CD14-positive monocyte (primary cell): ENCODE measurements around the gene CEP55. TPM values are rescaled to one million over a fixed set of nuclear protein-coding genes. Genes with fewer than 3 reads are reported as not detected.

ENCODE experiments used
- DNase-seq, 3 donors: peaks; one replicate each; pipeline ENCODE4 v3.0.0-alpha.2; 2011 to 2022
- H2AFZ ChIP-seq: 2 replicates; pipeline ENCODE4 v1.6.0; 2012; ENCODE audit warnings: mild to moderate bottlenecking, low read depth, low read length, inconsistent platforms; ENCODE audit not compliant: insufficient read depth, poor library complexity, severe bottlenecking
- H3K27ac ChIP-seq, 2 donors: 1 replicate in 1 of 2; 2 replicates in 1 of 2; pipeline ENCODE4 v1.5.1; 2012 to 2013; ENCODE audit warnings: low read length in 2 of 2, control low read depth in 1 of 2, inconsistent platforms in 1 of 2, low read depth in 1 of 2, mild to moderate bottlenecking in 1 of 2
- H3K27me3 ChIP-seq, 2 donors: one replicate each; pipeline versions ENCODE4 v1.6.0 to v1.6.1; 2011 to 2013; ENCODE audit warnings: low read length in 2 of 2; ENCODE audit not compliant: control insufficient read depth in 2 of 2, insufficient read depth in 2 of 2
- H3K36me3 ChIP-seq, 2 donors: replicated peaks in 1 of 2; 1 replicate in 1 of 2; 2 replicates in 1 of 2; pipeline versions ENCODE4 v1.5.1 to v1.6.1; 2012 to 2013; ENCODE audit warnings: low read length in 2 of 2, control low read depth in 1 of 2, inconsistent platforms in 1 of 2, mild to moderate bottlenecking in 1 of 2; ENCODE audit not compliant: insufficient read depth in 2 of 2, control insufficient read depth in 1 of 2
- H3K4me1 ChIP-seq, 2 donors: 1 replicate in 1 of 2; 2 replicates in 1 of 2; pipeline versions ENCODE4 v1.5.1 to v1.6.1; 2012 to 2013; ENCODE audit warnings: low read length in 2 of 2, control low read depth in 1 of 2, inconsistent platforms in 1 of 2, mild to moderate bottlenecking in 1 of 2, moderate library complexity in 1 of 2; ENCODE audit not compliant: insufficient read depth in 2 of 2, control insufficient read depth in 1 of 2
- H3K4me2 ChIP-seq: replicated peaks from 2 replicates; pipeline ENCODE3; 2012; ENCODE audit warnings: low read length, moderate library complexity, mild to moderate bottlenecking; ENCODE audit not compliant: poor library complexity, severe bottlenecking; ENCODE audit errors: extremely low read depth
- H3K4me3 ChIP-seq, 3 experiments: fragments of 200-600 bp in 1 of 3; sonication (generic) in 1 of 3; replicated peaks in 1 of 3; 1 replicate in 2 of 3; 2 replicates in 1 of 3; pipeline ENCODE4 v1.5.1; 2011 to 2013; ENCODE audit warnings: low read length in 3 of 3, mild to moderate bottlenecking in 3 of 3, control low read depth in 2 of 3, low read depth in 2 of 3, inconsistent platforms in 1 of 3, moderate library complexity in 1 of 3
- H3K79me2 ChIP-seq: 2 replicates; pipeline ENCODE4 v1.6.0; 2012; ENCODE audit warnings: mild to moderate bottlenecking, control low read depth, inconsistent platforms, low read length, moderate library complexity; ENCODE audit not compliant: insufficient read depth
- H3K9ac ChIP-seq: 2 replicates; pipeline ENCODE4 v1.6.0; 2017; ENCODE audit warnings: low read length, mild to moderate bottlenecking; ENCODE audit not compliant: insufficient read depth, poor library complexity, severe bottlenecking
- H3K9me3 ChIP-seq, 2 donors: replicated peaks in 1 of 2; 1 replicate in 1 of 2; 2 replicates in 1 of 2; pipeline versions ENCODE4 v1.5.1 to v1.6.1; 2012 to 2013; ENCODE audit warnings: low read length in 2 of 2, control low read depth in 1 of 2; ENCODE audit not compliant: control insufficient read depth in 1 of 2, insufficient read depth in 1 of 2
- H4K20me1 ChIP-seq: 2 replicates; pipeline ENCODE4 v1.6.0; 2012; ENCODE audit warnings: mild to moderate bottlenecking, low read length, control low read depth, moderate library complexity; ENCODE audit not compliant: insufficient read depth
- H3K27ac Mint-ChIP-seq, 7 donors: one replicate each; pipeline ENCODE4 v1.8.0; 2020; ENCODE audit warnings: mild to moderate bottlenecking in 7 of 7, mixed read lengths in 7 of 7, moderate library complexity in 6 of 7, inconsistent platforms in 2 of 7
- H3K27me3 Mint-ChIP-seq, 3 donors: one replicate each; pipeline ENCODE4 v1.8.0; 2021 to 2022; ENCODE audit warnings: low read depth in 3 of 3, mild to moderate bottlenecking in 3 of 3, mixed read lengths in 3 of 3, moderate library complexity in 3 of 3, inconsistent platforms in 1 of 3
- H3K36me3 Mint-ChIP-seq, 2 donors: one replicate each; pipeline ENCODE4 v1.8.0; 2020; ENCODE audit warnings: mixed read lengths in 2 of 2, inconsistent platforms in 1 of 2, mild to moderate bottlenecking in 1 of 2
- H3K4me1 Mint-ChIP-seq: one replicate; pipeline ENCODE4 v1.8.0; 2020; ENCODE audit warnings: mild to moderate bottlenecking, mixed read lengths
- H3K4me3 Mint-ChIP-seq, 2 donors: one replicate each; pipeline ENCODE4 v1.8.0; 2020; ENCODE audit warnings: mild to moderate bottlenecking in 2 of 2, mixed read lengths in 2 of 2, moderate library complexity in 1 of 2
- H3K9me3 Mint-ChIP-seq, 7 donors: one replicate each; pipeline ENCODE4 v1.8.0; 2020 to 2022; ENCODE audit warnings: mixed read lengths in 7 of 7, mild to moderate bottlenecking in 6 of 7, moderate library complexity in 6 of 7, inconsistent platforms in 2 of 7
- CTCF ChIP-seq: fragments of 200-600 bp; IDR thresholded peaks from one replicate; pipeline ENCODE4 v1.8.0; 2022; ENCODE audit warnings: antibody characterized with exemption, mild to moderate bottlenecking
- WGBS: methylation state at CpG from one replicate; pipeline ENCODE4 v1.1.5; 2013; ENCODE audit warnings: missing lambda C conversion rate; ENCODE audit not compliant: insufficient coverage; 5-methylcytosine and 5-hydroxymethylcytosine counted together
- intact Hi-C, 2 donors: fragments of 100-400 bp; cut with micrococcal nuclease; formaldehyde crosslinking; loops; one replicate each; pipeline versions ENCODE4 v1.15.0 to v1.15.1; 2023
- polyA plus RNA-seq, 3 donors: library from polyadenylated mRNA; depleted of rRNA in 1 of 3; unstranded in 2 of 3; stranded (reverse) in 1 of 3; fragments of 300-500 nt in 2 of 3; fragments of >200 nt in 1 of 3; fragmentation: Illumina TruSeq in 2 of 3; gene quantifications; 1 replicate in 2 of 3; 2 replicates in 1 of 3; pipeline ENCODE4 v1.2.3, GENCODE V29; 2012 to 2021

CEP55 gene
- polyA plus RNA-seq, 3 donors = 0.05 to 0.26 TPM; not detected in 1

GRCh38 chr10:93468461-93469213, 27.8 kb upstream of the CEP55 start:
- 91% methylated on average over 4 of the region's 10 CpGs for WGBS
- no peak for TF ChIP-seq CTCF
- H3K4me3 ChIP-seq = no peak overlapping the region
- peaks cover 80% of the 10 kb centered on the region for H3K79me2 ChIP-seq
- H3K36me3 ChIP-seq = peaks cover 7 to 24% of the 10 kb centered on the region in 2 donors
- H3K9me3 ChIP-seq = no peaks in the 10 kb centered on the region
- H3K36me3 Mint-ChIP-seq = peaks cover 18 to 25% of the 10 kb centered on the region in 2 donors
- H4K20me1 ChIP-seq = peaks cover 28% of the 10 kb centered on the region
- no peak overlapping the region for H3K4me2 ChIP-seq
- H3K9ac ChIP-seq = no peak overlapping the region
- intact Hi-C loops = no loop called here
- peaks cover 0 to 2% (median 2%) of the 10 kb centered on the region in 3 donors for H3K27me3 Mint-ChIP-seq
- peaks cover 57% of the 10 kb centered on the region for H3K4me1 Mint-ChIP-seq
- DNase-seq = peak in 1 of 3 donors; percentile 23
- H3K9me3 Mint-ChIP-seq = peaks cover 0 to 2% (median 0%) of the 10 kb centered on the region in 7 donors
- H3K27ac ChIP-seq = no peak overlapping the region
- H3K4me1 ChIP-seq = peaks cover 54 to 67% of the 10 kb centered on the region in 2 donors
- no peaks in the 10 kb centered on the region for H3K27me3 ChIP-seq
- H3K27ac Mint-ChIP-seq = peak overlapping the region in 2 of 7 donors; percentile 35 to 70
- H3K4me3 Mint-ChIP-seq = no peak overlapping the region
- no peak overlapping the region for H2AFZ ChIP-seq

GRCh38 chr10:93469454-93469853, 27.0 kb upstream of the CEP55 start:
- Histone ChIP-seq H3K9ac (no peak overlapping the region), H3K27ac (no peak overlapping the region), H3K9me3 (no peaks in the 10 kb centered on the region), H3K4me1 (peaks cover 51 to 67% of the 10 kb centered on the region in 2 donors), H3K4me3 (no peak overlapping the region), H3K27me3 (no peaks in the 10 kb centered on the region), H2AFZ (no peak overlapping the region), H3K36me3 (peaks cover 7 to 26% of the 10 kb centered on the region in 2 donors), H4K20me1 (peaks cover 28% of the 10 kb centered on the region), H3K4me2 (no peak overlapping the region), H3K79me2 (peaks cover 88% of the 10 kb centered on the region)
- intact Hi-C loops = no loop called here
- no peak for TF ChIP-seq CTCF
- Mint-ChIP-seq H3K9me3 (peaks cover 0 to 2% (median 0%) of the 10 kb centered on the region in 7 donors), H3K36me3 (peaks cover 23 to 25% of the 10 kb centered on the region in 2 donors), H3K27me3 (peaks cover 0 to 2% (median 2%) of the 10 kb centered on the region in 3 donors), H3K4me3 (no peak overlapping the region), H3K4me1 (peaks cover 57% of the 10 kb centered on the region), H3K27ac (peak overlapping the region in 5 of 7 donors; percentile 30 to 57 (median 45))
- no peak for DNase-seq
- WGBS = 97% methylated on average over 3 of the region's 3 CpGs
